ENCODE results near the gene ZNF24.

GRCh38 chr18:35389095-35389618 lies 44.9 kb upstream of the ZNF24 start:
- TF ChIP-seq CTCF (IDR thresholded peaks at IDR 0.05) (no peak), EZH2 (IDR thresholded peaks at IDR 0.05) (no peak)

All from neural progenitor cell (in vitro differentiated cells).